HEK293 (cell line): ENCODE data around the gene NOL6.

Experiments
- CTCF ChIP-seq: fragments of 450-650 bp; formaldehyde crosslinking; IDR thresholded peaks from 2 replicates; pipeline ENCODE4 v1.5.1; 2016; ENCODE audit warnings: missing biosample characterization, missing genetic modification characterization
- KLF10 ChIP-seq: fragments of 450-650 bp; IDR thresholded peaks from 2 replicates; pipeline ENCODE4 v1.5.1; 2018; ENCODE audit warnings: missing biosample characterization, mild to moderate bottlenecking, missing genetic modification characterization
- ZBTB8A ChIP-seq: fragments of 450-650 bp; formaldehyde crosslinking; IDR thresholded peaks from 2 replicates; pipeline ENCODE4 v1.5.1; 2016; ENCODE audit warnings: missing biosample characterization, missing genetic modification characterization
- ZNF121 ChIP-seq: fragments of 450-650 bp; formaldehyde crosslinking; IDR thresholded peaks from 2 replicates; pipeline ENCODE4 v1.5.1; 2016; ENCODE audit warnings: missing biosample characterization, missing genetic modification characterization
- ZNF140 ChIP-seq: fragments of 450-650 bp; formaldehyde crosslinking; IDR thresholded peaks from 2 replicates; pipeline ENCODE4 v1.5.1; 2016; ENCODE audit warnings: missing biosample characterization, missing genetic modification characterization
- ZNF174 ChIP-seq: fragments of 450-650 bp; formaldehyde crosslinking; IDR thresholded peaks from 2 replicates; pipeline ENCODE4 v1.5.0; 2017; ENCODE audit warnings: missing biosample characterization, mild to moderate bottlenecking, missing genetic modification characterization
- ZNF560 ChIP-seq: fragments of 450-650 bp; formaldehyde crosslinking; IDR thresholded peaks from 2 replicates; pipeline ENCODE4 v1.5.1; 2017; ENCODE audit warnings: missing biosample characterization, missing genetic modification characterization, borderline replicate concordance
- TF ChIP-seq, protein P1 (sequence below): fragments of 450-650 bp; formaldehyde crosslinking; IDR thresholded peaks from 2 replicates; pipeline ENCODE4 v1.5.1; 2016; ENCODE audit warnings: missing biosample characterization, missing genetic modification characterization
- TF ChIP-seq, protein P2 (sequence below): fragments of 450-650 bp; formaldehyde crosslinking; IDR thresholded peaks from 2 replicates; pipeline ENCODE4 v1.5.1; 2016; ENCODE audit warnings: missing biosample characterization, missing genetic modification characterization, low read depth

DNA sequence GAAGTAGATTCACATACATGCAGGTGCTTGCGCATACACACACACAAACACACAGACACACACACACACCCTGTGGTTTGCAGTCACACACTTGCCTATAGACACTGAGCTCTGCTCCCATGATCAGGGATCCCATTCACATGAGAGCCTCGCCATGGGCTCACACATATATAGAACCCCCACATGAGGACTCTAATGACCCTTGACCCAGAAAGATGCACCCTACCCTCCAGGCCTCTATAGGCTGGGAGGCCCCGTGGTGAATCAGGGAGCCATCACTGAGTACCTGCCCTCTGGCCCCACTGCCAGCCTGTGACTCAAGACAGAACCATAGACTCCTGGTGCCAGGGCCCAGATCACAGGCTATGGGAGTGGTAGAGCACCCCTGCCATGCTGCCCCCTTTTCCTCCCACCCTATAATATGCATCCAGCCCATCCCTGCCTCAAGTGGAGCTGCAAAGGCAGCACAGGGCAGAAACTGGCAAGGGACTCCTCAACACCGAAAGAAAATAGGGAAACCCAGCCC lies 23.0 kb downstream of the NOL6 start:
- TF ChIP-seq ZNF140 (tag by site-specific recombination) (no peak), KLF10 (tag by site-specific recombination) (no peak), ZNF121 (tag by site-specific recombination) (no peak), ZNF560 (tag by site-specific recombination) (no peak), ZNF174 (tag by site-specific recombination) (no peak), ZBTB8A (tag by site-specific recombination) (no peak), CTCF (tag by site-specific recombination) (no peak)
- TF ChIP-seq, protein P1, sequence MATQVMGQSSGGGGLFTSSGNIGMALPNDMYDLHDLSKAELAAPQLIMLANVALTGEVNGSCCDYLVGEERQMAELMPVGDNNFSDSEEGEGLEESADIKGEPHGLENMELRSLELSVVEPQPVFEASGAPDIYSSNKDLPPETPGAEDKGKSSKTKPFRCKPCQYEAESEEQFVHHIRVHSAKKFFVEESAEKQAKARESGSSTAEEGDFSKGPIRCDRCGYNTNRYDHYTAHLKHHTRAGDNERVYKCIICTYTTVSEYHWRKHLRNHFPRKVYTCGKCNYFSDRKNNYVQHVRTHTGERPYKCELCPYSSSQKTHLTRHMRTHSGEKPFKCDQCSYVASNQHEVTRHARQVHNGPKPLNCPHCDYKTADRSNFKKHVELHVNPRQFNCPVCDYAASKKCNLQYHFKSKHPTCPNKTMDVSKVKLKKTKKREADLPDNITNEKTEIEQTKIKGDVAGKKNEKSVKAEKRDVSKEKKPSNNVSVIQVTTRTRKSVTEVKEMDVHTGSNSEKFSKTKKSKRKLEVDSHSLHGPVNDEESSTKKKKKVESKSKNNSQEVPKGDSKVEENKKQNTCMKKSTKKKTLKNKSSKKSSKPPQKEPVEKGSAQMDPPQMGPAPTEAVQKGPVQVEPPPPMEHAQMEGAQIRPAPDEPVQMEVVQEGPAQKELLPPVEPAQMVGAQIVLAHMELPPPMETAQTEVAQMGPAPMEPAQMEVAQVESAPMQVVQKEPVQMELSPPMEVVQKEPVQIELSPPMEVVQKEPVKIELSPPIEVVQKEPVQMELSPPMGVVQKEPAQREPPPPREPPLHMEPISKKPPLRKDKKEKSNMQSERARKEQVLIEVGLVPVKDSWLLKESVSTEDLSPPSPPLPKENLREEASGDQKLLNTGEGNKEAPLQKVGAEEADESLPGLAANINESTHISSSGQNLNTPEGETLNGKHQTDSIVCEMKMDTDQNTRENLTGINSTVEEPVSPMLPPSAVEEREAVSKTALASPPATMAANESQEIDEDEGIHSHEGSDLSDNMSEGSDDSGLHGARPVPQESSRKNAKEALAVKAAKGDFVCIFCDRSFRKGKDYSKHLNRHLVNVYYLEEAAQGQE (tag by site-specific recombination) = no peak
- TF ChIP-seq, protein P2, sequence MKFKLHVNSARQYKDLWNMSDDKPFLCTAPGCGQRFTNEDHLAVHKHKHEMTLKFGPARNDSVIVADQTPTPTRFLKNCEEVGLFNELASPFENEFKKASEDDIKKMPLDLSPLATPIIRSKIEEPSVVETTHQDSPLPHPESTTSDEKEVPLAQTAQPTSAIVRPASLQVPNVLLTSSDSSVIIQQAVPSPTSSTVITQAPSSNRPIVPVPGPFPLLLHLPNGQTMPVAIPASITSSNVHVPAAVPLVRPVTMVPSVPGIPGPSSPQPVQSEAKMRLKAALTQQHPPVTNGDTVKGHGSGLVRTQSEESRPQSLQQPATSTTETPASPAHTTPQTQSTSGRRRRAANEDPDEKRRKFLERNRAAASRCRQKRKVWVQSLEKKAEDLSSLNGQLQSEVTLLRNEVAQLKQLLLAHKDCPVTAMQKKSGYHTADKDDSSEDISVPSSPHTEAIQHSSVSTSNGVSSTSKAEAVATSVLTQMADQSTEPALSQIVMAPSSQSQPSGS (tag by site-specific recombination) = no peak
